Stomach smooth muscle (tissue), 2 donors: ENCODE data around the gene PNMA8B.
A peak's percentile ranks its signal among the peaks of the same experiment; 100 is the strongest.

Experiments
- H3K27ac ChIP-seq: one replicate; pipeline ENCODE4 v1.7.0; 2013; ENCODE audit warnings: mild to moderate bottlenecking, low read length, inconsistent platforms
- H3K27me3 ChIP-seq, 2 donors: one replicate each; pipeline ENCODE4 v1.7.0; 2013; ENCODE audit warnings: low read length in 2 of 2; ENCODE audit not compliant: insufficient read depth in 2 of 2, control insufficient read depth in 1 of 2
- H3K36me3 ChIP-seq, 2 donors: one replicate each; pipeline ENCODE4 v1.7.0; 2013; ENCODE audit warnings: low read length in 2 of 2; ENCODE audit not compliant: control insufficient read depth in 2 of 2, insufficient read depth in 2 of 2
- H3K4me1 ChIP-seq: one replicate; pipeline ENCODE4 v1.7.0; 2013; ENCODE audit warnings: low read length; ENCODE audit not compliant: control insufficient read depth, insufficient read depth
- H3K4me3 ChIP-seq, 2 donors: one replicate each; pipeline ENCODE4 v1.7.0; 2013; ENCODE audit warnings: low read length in 2 of 2
- H3K9ac ChIP-seq, 2 donors: one replicate each; pipeline ENCODE4 v1.7.0; 2013; ENCODE audit warnings: low read length in 2 of 2, mild to moderate bottlenecking in 1 of 2
- H3K9me3 ChIP-seq, 2 donors: one replicate each; pipeline ENCODE4 v1.7.0; 2013; ENCODE audit warnings: low read length in 2 of 2; ENCODE audit not compliant: control insufficient read depth in 2 of 2
- donor health status: healthy.
- donor health status: Pancreatic carcinoma.

PNMA8B gene

DNA sequence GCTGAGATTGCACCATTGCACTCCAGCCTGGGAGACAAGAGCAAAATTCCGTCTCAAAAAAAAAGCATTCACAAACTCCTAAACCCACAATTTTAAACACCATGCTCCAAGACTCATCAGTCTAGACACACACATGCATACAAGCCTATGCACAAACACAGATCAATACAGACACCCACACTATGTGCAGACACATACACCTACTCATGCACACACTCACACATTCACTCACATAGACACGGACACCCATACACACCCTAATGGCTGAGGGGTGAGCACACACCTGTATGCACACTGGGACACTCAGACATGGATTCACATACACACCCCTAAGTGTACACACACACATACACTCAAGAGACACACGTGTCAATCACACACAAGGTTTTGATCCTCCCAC lies 9.3 kb downstream of the PNMA8B start:
- no peaks in the 10 kb centered on the region for H3K9me3 ChIP-seq
- H3K27ac ChIP-seq, result no peak overlapping the region
- peaks cover 29% of the 10 kb centered on the region in 2 donors for H3K27me3 ChIP-seq
- H3K9ac ChIP-seq, result no peak overlapping the region
- H3K36me3 ChIP-seq, result no peaks in the 10 kb centered on the region
- peaks cover 16% of the 10 kb centered on the region for H3K4me1 ChIP-seq
- H3K4me3 ChIP-seq, result no peak overlapping the region

DNA sequence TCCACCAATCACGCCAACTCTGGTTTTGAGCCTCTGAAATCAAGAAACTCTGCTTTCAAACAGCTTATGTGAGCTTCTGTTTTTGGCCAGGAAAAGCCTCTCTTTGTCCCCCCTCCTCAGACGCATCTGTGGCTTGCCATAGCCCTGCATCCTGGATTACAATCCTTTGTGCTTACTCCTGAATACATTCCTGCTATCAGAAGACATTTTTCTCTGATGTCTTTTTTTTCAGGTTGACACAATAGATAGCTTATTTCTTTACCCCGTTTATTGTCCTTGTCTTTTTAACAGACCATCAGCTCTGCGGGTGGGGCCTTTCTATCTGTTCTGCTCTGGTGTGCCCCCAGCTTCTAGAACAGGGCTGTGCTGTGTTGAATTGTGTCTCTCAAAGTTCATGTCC lies 11.0 kb downstream of the PNMA8B start:
- H3K4me1 ChIP-seq, result peaks cover 12% of the 10 kb centered on the region
- H3K4me3 ChIP-seq, result no peak overlapping the region
- H3K27ac ChIP-seq, result no peak overlapping the region
- no peak overlapping the region for H3K9ac ChIP-seq
- no peaks in the 10 kb centered on the region for H3K9me3 ChIP-seq
- peaks cover 17 to 20% of the 10 kb centered on the region in 2 donors for H3K27me3 ChIP-seq
- no peaks in the 10 kb centered on the region for H3K36me3 ChIP-seq

DNA sequence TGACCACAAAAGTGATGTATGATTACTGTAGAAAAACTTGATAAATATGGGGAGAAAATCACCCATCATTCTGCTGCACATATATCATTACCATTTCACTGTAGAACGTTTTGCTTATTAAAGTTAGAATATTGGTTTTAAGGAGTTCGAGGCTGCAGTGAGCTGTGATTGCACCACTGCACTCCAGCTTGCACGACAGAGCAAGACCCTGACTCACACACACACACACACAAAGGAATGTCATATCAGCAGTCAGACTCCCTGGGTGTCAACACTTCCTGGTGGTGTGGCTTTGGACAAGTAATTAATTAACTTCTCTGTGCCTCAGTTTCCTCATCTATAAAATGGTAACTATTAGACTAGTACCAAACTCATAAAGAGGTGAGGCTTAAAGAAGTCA lies 13.0 kb downstream of the PNMA8B start:
- Histone ChIP-seq H3K4me3 (no peak overlapping the region), H3K36me3 (no peaks in the 10 kb centered on the region), H3K9me3 (no peaks in the 10 kb centered on the region), H3K27me3 (peaks cover 7 to 9% of the 10 kb centered on the region in 2 donors), H3K4me1 (peaks cover 5% of the 10 kb centered on the region), H3K27ac (no peak overlapping the region), H3K9ac (no peak overlapping the region)

DNA sequence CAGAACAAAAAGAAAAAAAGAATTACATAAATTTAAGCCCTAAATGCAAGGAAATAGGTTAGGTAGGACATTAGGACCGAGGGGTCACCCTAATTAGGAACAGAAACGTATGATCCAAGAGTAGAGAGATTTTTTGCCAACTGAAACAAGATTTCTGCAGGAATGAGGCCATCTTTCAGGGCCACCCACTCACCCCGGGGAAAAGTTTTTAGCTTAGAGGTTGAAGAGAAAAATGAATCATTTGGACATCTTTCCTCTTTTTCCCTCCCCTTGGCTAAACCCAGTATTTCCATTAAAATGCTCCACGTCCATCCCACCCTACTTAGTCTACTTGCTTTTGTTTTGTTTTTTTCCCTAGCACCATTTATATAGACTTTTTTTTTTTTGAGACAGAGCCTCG lies 13.7 kb downstream of the PNMA8B start:
- H3K4me3 ChIP-seq, result no peak overlapping the region

DNA sequence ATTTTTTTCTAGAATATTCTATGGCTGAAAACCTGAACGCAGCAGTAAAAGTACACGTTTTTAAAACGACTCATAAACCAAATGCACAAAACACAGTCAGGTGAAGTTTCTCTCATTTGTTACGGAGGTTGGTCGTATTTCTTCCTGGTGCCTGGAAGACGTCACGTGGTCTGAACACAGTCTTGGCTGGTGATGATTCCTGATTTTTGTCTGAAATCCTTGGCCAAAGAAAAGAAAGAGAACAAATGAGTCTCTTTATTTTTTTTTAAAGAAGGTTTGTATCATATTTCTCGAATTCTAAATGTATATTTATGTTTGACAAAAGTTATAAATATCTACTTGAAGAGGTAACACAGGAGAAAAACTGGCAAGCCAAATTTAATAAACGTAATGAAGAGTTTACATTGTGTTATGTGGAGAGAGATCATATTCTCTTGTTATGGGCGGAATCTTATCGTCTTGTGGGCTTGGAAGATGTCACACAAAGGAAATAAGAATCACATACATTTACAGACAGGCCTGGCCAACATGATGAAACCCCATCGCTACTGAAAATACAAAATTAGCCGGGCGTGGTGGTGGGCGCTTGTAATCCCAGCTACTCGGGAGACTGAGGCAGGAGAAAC lies 14.3 kb downstream of the PNMA8B start:
- no peaks in the 10 kb centered on the region for H3K4me1 ChIP-seq
- peaks cover 0 to under 1% of the 10 kb centered on the region in 2 donors for H3K27me3 ChIP-seq
- no peaks in the 10 kb centered on the region for H3K36me3 ChIP-seq
- no peak overlapping the region for H3K9ac ChIP-seq
- no peak overlapping the region for H3K4me3 ChIP-seq
- H3K27ac ChIP-seq, result peak overlapping the region; percentile 6
- no peaks in the 10 kb centered on the region for H3K9me3 ChIP-seq

More for the DNA sequence above, 13.7 kb downstream of the PNMA8B start:
- peaks cover under 1 to 4% of the 10 kb centered on the region in 2 donors for H3K27me3 ChIP-seq
- H3K9me3 ChIP-seq, result no peaks in the 10 kb centered on the region
- H3K27ac ChIP-seq, result peak overlapping the region; percentile 6
- no peaks in the 10 kb centered on the region for H3K36me3 ChIP-seq
- H3K4me1 ChIP-seq, result no peaks in the 10 kb centered on the region
- no peak overlapping the region for H3K9ac ChIP-seq

DNA sequence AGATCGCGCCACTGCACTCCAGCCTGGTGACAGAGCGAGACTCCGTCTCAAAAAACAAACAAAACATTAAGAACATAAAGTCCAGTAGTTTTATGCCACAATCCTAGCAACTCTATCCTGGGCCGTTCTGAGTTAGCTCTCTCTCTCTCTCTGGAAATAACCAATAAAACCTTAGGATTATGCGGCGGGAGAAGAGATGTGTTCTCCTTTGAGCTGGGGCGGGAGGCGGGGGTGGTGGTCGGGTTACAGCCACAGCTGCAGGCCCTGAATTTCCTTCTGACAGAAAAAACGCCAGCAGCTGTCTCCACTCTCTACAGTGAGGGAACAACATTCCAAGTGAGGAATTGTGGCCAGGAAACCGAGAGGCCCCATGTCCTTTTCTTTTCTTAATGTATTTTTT lies 15.3 kb downstream of the PNMA8B start:
- no peaks in the 10 kb centered on the region for H3K4me1 ChIP-seq
- no peak overlapping the region for H3K9ac ChIP-seq

DNA sequence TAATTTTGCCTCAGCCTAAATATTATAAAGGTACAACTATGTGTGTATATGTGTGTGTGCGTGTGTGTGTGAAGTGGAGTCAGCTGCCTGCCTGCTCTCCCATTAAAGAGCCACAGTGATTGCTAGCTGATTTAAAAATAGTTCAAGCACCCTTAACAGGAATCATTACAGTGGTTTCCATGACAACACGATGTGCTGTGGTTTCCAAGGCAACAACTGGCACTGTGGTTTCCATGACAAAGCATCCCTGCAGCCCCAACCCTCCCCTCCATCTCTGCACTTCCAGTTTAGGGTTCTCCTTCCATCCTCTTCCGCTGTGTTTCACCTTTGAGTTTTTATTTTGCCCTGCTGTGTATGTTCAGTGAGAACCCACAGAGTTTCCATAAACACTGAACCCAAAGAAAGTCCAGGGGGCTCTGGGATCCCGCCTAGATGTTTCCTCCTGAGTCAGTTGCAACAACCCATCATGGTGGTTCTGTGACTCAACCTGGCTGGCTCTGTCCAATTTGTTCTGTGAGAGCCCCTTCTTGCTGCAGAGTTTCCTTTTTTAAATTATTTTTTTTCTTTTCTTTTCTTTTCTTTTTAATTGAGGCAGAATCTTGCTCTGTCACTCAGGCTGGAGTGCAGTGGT lies 17.2 kb downstream of the PNMA8B start:
- Histone ChIP-seq H3K27me3 (no peaks in the 10 kb centered on the region), H3K9ac (no peak overlapping the region), H3K27ac (no peak overlapping the region), H3K4me1 (peaks cover 2% of the 10 kb centered on the region), H3K9me3 (no peaks in the 10 kb centered on the region), H3K36me3 (no peaks in the 10 kb centered on the region), H3K4me3 (no peak overlapping the region)

More for the DNA sequence above, 15.3 kb downstream of the PNMA8B start:
- H3K4me3 ChIP-seq, result no peak overlapping the region
- no peak overlapping the region for H3K27ac ChIP-seq
- H3K9me3 ChIP-seq, result no peaks in the 10 kb centered on the region
- H3K36me3 ChIP-seq, result no peaks in the 10 kb centered on the region
- H3K27me3 ChIP-seq, result no peaks in the 10 kb centered on the region

DNA sequence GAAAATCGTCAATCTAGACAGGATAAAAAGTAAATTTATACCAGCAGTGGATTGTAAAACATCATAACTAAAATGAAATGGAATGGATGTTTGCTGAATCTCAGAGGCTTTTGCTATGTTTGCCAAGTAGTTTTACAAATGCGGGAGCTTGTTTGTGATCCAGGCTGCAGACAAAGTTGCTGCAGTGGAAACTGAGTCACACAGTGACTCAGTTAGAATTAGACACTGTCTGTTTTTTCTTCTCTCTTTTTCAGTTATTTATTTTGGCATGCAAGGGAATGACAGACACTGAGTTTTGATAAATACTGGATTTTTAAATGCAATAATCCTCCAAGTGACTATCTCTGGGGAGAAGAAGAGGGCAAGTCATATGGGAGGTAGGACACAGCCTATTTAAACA lies 19.7 kb downstream of the PNMA8B start:
- Histone ChIP-seq H3K9me3 (no peaks in the 10 kb centered on the region), H3K36me3 (no peaks in the 10 kb centered on the region), H3K4me1 (peaks cover 12% of the 10 kb centered on the region), H3K4me3 (no peak overlapping the region), H3K27me3 (peaks cover 0 to 3% of the 10 kb centered on the region in 2 donors), H3K27ac (no peak overlapping the region), H3K9ac (no peak overlapping the region)

DNA sequence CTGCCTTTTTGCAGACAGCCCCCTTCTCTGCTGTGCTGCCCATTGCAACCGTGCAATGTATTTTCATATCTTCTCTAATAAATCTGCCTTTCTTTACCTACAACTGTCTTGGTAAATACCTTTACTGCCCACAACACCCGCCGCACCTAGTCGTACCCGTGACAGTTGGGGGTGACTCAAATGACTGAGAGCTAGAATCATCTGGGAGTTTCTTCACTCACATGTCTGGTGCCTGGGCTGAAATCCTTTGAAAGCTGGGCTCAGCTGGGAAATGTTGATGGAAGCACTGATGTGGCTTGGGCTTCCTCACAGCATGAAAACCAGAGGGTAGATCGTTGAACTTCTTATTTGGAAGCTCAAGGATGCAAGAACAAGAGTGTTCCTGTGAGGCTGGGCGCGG lies 21.5 kb downstream of the PNMA8B start:
- Histone ChIP-seq H3K4me3 (no peak overlapping the region), H3K9ac (no peak overlapping the region), H3K9me3 (no peaks in the 10 kb centered on the region), H3K36me3 (no peaks in the 10 kb centered on the region), H3K27me3 (peaks cover 0 to 3% of the 10 kb centered on the region in 2 donors), H3K27ac (no peak overlapping the region), H3K4me1 (peaks cover 18% of the 10 kb centered on the region)

DNA sequence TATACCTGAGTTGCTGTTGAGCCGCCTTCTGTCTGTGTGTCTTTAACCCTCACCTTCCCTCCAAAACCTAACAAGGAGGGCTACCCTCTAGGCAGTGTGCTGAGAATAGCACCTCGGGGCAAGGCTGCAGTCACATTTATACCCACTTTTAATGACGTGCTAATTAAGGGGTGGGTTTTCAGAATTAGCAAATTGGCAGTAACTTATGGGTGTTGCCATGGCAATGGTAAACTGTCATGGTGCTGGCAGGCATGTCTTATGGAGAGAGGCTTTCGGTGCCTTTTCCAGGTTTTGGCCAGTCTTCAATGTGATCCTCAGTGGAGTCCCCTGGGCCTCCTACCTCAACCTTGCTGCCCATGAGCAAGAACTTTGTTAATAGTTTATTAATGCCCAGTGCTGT lies 23.1 kb downstream of the PNMA8B start:
- no peaks in the 10 kb centered on the region for H3K36me3 ChIP-seq
- H3K27me3 ChIP-seq, result peaks cover 0 to 3% of the 10 kb centered on the region in 2 donors
- no peaks in the 10 kb centered on the region for H3K9me3 ChIP-seq
- H3K4me3 ChIP-seq, result no peak overlapping the region
- H3K9ac ChIP-seq, result no peak overlapping the region
- peaks cover 18% of the 10 kb centered on the region for H3K4me1 ChIP-seq
- no peak overlapping the region for H3K27ac ChIP-seq
